DMS 273 (cell line): ENCODE data around the gene PARD3.

Experiments
- DNase-seq: peaks from one replicate; lab custom pipeline; 2025; ENCODE audit not compliant: unreplicated experiment; lab: John Stamatoyannopoulos, UW

PARD3 gene

GRCh38 chr10:34825414-34825813 is 10.3 kb upstream of the PARD3 start:
- no peak for DNase-seq

DNA sequence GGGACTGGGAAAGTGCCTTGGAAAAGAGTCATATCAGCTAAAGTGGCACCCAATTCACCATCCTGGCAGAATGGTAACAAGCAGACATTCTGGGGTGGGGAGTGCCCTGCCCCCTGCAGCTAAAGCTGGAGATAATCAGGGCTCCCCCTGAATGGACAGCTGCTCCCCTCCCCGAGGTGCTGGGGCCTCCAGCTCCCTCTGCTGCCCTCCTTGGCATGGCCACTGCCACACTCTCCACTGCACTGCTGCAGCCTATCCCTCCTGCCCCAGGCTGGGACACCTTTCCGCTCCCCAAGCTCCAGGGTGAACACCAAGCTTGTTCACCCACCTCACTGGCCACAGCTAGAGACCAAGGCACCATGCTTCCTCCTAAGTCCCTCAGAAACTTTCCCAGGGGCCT is 9.8 kb upstream of the PARD3 start:
- DNase-seq: peak; percentile 29

DNA sequence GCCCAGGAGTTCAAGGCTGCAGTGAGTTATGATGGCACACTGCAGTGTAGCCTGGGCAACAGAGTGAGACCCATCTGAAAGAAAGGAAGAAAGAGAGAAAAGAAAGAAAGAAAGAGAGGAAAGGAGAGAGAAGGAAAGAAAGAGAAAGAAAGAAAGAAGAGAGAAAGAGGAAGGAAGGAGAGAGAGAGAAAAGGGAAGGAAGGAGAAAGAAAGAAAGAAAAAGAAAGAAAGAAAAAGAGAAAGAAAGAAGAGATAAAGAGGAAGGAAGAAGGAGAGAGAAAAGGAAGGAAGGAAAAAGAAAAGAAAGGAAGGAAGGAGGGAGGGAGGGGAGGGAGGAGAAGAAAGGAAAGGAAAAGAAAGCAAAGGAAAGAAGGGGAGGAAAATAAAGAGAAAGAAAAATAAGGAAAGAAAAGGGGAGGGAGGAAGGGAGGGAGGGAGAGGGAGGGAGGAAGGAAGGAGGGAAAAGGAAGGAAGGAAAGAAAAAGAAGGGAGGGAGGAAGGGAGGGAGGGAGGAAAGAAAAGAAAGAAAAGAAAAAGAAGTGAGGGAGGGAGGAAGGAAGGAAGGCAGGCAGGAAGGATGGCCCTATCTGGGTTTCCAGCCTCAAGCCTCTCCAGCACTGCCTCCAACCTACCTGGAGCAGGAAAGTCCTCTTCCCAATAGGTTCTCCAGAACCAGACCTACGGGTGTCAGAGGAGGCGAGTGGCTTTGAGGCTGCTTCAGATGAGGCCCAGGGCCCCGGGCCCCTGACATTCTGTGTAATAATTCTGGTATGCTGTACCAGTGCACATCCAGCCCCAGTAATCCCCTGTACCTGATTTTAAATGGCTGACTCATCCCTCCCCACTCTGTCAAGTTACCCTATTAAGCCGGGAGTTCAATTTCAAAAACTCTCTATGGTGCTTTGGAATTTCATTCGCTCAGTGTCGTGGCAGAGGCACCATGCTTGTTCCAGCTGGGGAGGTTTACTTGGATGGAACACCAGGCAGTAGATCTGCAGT is 6.8 kb upstream of the PARD3 start:
- DNase-seq: no peak

DNA sequence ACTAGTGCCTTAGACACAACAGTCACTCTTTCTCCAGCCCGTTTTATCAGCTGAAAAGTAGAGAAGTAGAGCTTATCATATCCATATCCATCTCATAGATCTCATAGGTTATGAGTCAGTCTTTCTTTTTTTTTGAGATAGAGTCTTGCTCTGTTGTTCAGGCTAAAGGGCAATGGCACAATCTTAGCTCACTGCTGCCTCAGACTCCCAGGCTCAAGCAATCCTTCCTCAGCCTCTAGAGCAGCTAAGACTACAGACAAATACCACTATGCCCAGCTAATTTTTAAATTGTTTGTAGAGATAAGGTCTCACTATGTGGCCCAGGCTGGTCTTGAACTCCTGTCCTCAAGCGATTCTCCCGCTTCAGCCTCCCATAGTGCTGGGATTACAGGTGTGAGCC is 2.5 kb upstream of the PARD3 start:
- DNase-seq: no peak

DNA sequence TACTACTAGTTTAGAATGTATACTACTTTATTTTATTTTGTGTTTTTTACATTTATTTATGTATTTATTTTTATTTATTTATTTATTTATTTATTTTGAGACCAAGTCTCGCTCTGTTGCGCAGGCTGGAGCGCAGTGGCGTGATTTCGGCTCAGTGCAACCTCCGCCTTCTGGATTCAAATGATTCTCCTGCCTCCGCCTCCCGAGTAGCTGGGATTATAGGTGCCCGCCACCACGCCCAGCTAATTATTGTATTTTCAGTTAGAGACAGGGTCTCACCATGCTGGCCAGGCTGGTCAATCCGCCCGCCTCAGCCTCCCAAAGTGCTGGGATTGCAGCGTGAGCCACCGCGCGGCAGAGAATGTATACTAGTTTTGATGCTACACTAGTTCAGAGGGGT is 2.0 kb upstream of the PARD3 start:
- DNase-seq: no peak

DNA sequence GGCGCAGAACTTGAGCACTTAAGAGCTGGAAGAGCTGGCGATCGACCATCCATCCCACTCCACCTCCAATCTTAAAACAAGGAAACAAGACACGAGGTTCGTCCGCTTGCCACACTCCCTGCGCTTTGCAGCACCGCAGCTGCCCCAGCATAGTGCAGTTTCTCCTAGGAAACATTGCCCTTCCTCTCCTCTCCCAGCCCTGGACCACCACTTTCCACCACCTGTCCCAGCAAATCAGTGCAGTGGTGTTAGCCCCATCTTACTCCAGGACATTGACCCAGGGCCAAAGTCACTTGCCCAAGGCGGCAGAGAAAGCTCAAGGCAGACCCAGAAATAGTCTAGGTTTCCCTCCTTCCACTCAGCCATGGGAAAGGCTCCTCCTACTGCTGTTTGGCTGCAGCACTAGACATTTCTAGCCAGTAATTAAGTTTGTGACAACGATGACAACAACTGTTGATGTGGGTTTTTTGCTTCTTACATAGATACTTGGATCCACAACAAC is 1.5 kb upstream of the PARD3 start:
- DNase-seq: peak; percentile 39

GRCh38 chr10:34816085-34816496 is 995 bp upstream of the PARD3 start:
- DNase-seq: peak; percentile 36

- no peak for DNase-seq
These were observed 247 bp downstream of the PARD3 start for GRCh38 chr10:34814913-34815184.

DNA sequence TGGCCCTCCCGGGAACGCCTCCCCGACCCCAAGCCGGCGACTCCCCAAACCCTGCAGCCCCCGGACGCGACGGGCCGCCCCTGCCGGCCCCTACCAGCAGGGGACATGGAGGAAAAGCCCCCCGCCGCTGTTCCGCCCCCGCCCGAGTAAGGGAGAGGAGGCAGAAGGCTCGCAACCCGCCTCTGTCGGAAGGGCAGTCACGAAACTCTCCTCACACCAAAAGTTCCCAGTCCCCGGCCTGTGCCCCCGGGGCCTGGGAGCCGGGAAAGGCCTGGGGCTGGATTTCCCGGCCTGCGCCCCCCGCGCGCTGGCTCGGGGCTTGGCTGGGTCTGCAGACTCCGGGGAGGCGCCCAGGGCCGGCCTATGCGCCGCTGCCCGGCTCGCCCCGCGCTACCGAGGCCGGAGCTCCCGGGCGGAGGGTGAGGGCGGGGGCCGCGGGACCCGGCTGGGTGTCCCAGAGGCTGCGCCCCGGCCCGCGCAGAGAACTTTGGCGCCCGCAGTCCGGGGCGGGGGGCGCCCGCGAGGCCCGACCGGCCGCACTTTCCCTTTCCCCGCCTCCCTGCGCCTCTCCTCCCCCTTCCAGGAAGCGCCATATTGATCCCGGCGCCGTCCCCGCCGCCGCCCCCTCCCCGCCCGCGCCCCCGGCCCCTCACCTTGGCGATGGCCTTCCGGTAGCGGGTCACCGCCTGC is 728 bp downstream of the PARD3 start:
- DNase-seq: peak; percentile 73

GRCh38 chr10:34813626-34814222 is 1.4 kb downstream of the PARD3 start:
- peak; percentile 53 for DNase-seq

DNA sequence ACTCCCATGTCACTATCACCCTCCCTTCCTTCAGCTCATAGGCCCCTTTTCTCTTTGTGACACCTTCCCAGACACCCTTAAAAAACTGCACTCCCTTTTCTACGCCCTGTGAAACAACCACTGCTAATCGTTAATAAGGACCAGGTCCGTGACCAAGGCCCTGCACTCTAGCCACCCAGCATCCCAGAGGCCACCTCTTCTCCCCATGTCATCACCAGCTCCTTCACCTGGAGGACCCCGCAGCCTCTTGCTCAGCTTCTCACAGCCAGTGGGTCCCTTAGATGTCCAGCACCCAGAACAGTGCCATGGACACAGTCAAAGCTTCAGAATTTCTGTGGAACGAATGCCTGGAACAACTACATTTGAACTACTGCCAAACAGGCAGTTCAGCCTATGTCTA is 2.3 kb downstream of the PARD3 start:
- no peak for DNase-seq

DNA sequence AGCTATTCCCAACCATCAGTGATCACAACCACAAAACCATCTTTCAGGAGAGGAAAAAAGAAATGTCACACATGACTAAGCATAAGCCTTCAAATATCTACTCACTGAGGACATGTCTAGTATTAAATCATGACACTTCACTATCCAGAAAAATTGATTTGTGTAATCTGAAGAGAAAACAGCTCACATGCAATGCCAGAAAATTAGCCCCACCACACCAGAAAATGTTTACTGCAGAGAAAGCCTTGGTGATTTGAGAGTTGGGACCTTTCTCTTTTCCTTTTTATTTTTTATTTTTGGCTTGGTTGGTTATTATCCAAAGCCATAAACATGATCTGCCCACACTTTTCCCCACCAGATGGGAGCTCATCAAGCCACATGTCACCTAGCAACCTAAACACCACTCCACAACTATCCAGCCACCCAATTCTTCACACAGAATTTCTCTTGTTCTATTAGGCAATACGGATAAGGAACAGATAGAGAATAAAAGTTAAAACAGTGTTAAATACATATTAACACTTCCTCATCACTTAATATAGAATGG is 3.1 kb downstream of the PARD3 start:
- DNase-seq: peak; percentile 64

- DNase-seq: no peak
These were observed 3.7 kb downstream of the PARD3 start for GRCh38 chr10:34811126-34811967.

GRCh38 chr10:34809796-34810195 is 5.3 kb downstream of the PARD3 start:
- no peak for DNase-seq

DNA sequence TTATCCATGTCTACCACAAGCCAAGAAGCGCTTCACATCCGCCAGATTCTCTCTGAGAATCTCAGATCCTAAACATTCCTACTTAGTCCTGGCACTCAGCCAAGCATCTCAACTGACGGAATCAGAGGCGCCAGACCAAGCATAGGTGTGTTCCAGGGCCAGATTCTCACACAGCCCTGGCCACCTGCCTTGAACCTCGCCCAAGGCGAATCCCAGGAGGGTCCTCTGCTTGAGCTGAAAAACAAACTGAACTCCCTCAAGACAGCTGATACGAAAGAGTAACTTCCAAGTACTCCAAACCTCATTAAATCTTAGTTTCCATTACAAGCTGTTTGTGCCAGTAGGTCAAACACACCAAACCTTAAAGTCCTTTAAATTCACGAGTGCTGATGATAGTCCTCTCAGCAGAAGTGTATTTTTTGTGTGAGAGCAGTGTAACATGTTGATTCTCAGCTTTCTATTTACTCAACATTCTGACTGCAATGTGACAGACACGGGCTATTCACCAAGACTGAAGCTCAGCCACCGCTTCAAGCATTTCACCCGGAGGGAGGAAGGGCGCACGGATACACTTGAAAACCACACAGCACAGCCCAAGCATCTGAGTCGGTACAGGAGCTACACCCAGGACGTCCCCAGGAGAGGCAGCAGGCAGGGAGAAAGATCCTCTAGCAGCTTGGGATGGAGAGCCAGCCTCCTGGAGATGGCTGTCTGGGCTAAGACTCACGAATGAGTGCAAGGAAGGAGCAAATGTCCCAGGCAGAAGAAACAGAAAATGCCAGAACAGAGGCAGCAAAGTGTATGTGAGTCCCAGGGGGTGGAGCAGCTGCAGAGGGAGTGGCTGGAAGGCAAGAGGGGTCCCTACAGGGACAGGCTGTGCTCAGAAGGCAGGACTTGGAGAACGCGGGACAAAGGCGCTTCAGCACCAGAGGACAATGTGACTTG is 6.0 kb downstream of the PARD3 start:
- DNase-seq: peak; percentile 48

DNA sequence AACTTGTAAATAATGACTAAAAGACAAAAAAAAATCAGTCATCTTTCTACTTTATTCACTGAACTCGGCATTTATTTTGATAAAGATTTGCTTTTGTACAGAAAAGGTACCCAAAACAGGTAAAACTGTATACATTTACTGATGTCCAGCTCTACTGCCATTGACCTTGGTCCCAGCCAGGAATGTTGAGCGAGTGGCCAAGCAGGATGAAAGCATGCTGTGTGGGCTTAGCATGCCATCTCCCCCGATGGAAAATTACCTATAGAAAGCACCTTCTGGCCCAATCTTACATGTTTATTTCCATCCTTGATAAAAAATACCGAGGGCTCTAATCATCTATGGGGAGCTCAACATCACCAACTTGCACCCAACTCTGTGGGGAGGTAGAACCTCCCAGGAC is 6.8 kb downstream of the PARD3 start:
- DNase-seq: no peak

DNA sequence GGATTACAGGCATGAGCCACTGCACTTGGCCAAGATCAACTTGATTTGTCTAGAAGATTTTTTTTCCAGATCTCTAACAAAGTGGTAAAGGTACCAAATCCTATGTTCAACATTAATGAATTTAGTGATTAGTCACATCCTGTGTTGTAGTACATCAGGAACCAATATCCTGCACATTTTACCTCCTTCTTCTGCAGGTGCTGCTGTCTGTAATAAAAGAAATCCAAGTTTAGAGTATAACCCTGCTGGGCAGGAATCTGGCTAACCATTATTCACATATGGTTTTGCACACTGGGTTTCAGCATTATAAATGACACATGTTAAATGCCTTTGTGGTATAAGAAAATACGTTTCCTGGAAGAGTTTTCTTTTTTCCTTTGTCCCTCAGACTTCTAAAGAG is 10.8 kb downstream of the PARD3 start:
- no peak for DNase-seq

DNA sequence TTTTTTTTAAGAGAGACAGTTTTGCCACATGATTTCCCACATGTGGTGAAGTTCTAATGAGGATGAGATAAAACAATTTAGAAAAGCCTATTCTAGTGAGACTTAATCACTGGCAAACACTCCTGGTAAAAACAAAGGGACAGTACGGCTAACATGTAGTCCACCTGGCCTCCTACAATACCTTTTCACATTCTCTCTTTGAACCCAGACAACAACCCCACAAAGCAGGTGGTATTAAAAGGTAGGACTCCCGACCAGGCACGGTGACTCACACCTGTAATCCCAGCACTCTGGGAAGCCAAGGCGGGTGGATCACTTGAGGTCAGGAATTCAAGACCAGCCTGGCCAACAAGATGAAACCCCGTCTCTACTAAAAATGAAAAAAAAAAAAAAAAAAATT is 12.4 kb downstream of the PARD3 start:
- DNase-seq: no peak

GRCh38 chr10:34801097-34801733 is 13.9 kb downstream of the PARD3 start:
- no peak for DNase-seq
